ENCODE measurements around the gene PLCXD3. TPM values are rescaled to one million over a fixed set of nuclear protein-coding genes. Genes with fewer than 3 reads are reported as not detected.

The PLCXD3 gene
- total RNA-seq, 1 experiment from 2014 or later: not detected

- H3K27ac Mint-ChIP-seq (ENCODE audit: low read depth, unreplicated experiment): no peak overlapping the region
- no peaks in the 10 kb centered on the region for H3K4me1 Mint-ChIP-seq (ENCODE audit: insufficient read depth, unreplicated experiment)
- intact Hi-C loops (cut with micrococcal nuclease): loop anchor here (1.0 kb wide), 5 partner anchors 249 to 573 kb away; no protein-coding TSS in a partner anchor
- BruUV-seq (replicated peaks): no TSS peak
- POLR2A ChIA-PET: interaction anchor here (0.6 to 1.0 kb wide), 3 partner anchors 18 to 567 kb away, joined by 3 to 4 read pairs (median 4); no protein-coding TSS in a partner anchor
- peaks cover 18% of the 10 kb centered on the region for H3K27me3 Mint-ChIP-seq (ENCODE audit: insufficient read depth, unreplicated experiment)
- peak; percentile 69 for DNase-seq (ENCODE audit: unreplicated experiment)
- TF ChIP-seq CTCF (IDR thresholded peaks at IDR 0.05; ENCODE audit: unreplicated experiment): peak; percentile 60
- no peaks in the 10 kb centered on the region for H3K9me3 Mint-ChIP-seq (ENCODE audit: unreplicated experiment)
- H3K36me3 Mint-ChIP-seq (ENCODE audit: insufficient read depth, unreplicated experiment): no peaks in the 10 kb centered on the region
- CTCF ChIA-PET: interaction anchor here (0.6 to 3.4 kb wide), 41 partner anchors 9 to 1757 kb away, joined by 3 to 39 read pairs (median 4); no protein-coding TSS in a partner anchor
- H3K4me3 Mint-ChIP-seq (ENCODE audit: unreplicated experiment): no peak overlapping the region
Measured at GRCh38 chr5:41270423-41271251, 239.8 kb downstream of the PLCXD3 start.

- no peak for DNase-seq (ENCODE audit: unreplicated experiment)
- Mint-ChIP-seq H3K36me3 (ENCODE audit: insufficient read depth, unreplicated experiment) (no peaks in the 10 kb centered on the region), H3K4me1 (ENCODE audit: insufficient read depth, unreplicated experiment) (no peaks in the 10 kb centered on the region), H3K4me3 (ENCODE audit: unreplicated experiment) (no peak overlapping the region), H3K9me3 (ENCODE audit: unreplicated experiment) (no peaks in the 10 kb centered on the region), H3K27me3 (ENCODE audit: insufficient read depth, unreplicated experiment) (peaks cover 3% of the 10 kb centered on the region), H3K27ac (ENCODE audit: low read depth, unreplicated experiment) (no peak overlapping the region)
- no TSS peak for BruUV-seq (replicated peaks)
- intact Hi-C loops (cut with micrococcal nuclease): no loop called here
- ChIA-PET POLR2A (interaction anchor here (0.6 to 0.8 kb wide), 2 partner anchors 10 to 366 kb away, joined by 3 to 4 read pairs; no protein-coding TSS in a partner anchor), CTCF (interaction anchor here (0.6 to 3.4 kb wide), 10 partner anchors 10 to 1121 kb away, joined by 4 to 18 read pairs (median 7); no protein-coding TSS in a partner anchor)
- no peak for TF ChIP-seq CTCF (IDR thresholded peaks at IDR 0.05; ENCODE audit: unreplicated experiment)
Measured at GRCh38 chr5:41268894-41269293, 241.5 kb downstream of the PLCXD3 start.

- CTCF ChIA-PET: interaction anchor here (0.6 to 0.8 kb wide), 3 partner anchors 140 to 191 kb away, joined by 3 read pairs; no protein-coding TSS in a partner anchor
- H3K4me1 Mint-ChIP-seq (ENCODE audit: insufficient read depth, unreplicated experiment): no peaks in the 10 kb centered on the region
- no peaks in the 10 kb centered on the region for H3K9me3 Mint-ChIP-seq (ENCODE audit: unreplicated experiment)
- TF ChIP-seq CTCF (IDR thresholded peaks at IDR 0.05; ENCODE audit: unreplicated experiment): no peak
- POLR2A ChIA-PET: no interaction called here
- BruUV-seq (replicated peaks): no TSS peak
- DNase-seq (ENCODE audit: unreplicated experiment): no peak
- intact Hi-C loops (cut with micrococcal nuclease): no loop called here
- H3K27ac Mint-ChIP-seq (ENCODE audit: low read depth, unreplicated experiment): no peak overlapping the region
- no peaks in the 10 kb centered on the region for H3K36me3 Mint-ChIP-seq (ENCODE audit: insufficient read depth, unreplicated experiment)
- no peak overlapping the region for H3K4me3 Mint-ChIP-seq (ENCODE audit: unreplicated experiment)
- H3K27me3 Mint-ChIP-seq (ENCODE audit: insufficient read depth, unreplicated experiment): peaks cover 26% of the 10 kb centered on the region
Measured at GRCh38 chr5:41266377-41266776, 244.0 kb downstream of the PLCXD3 start.

GRCh38 chr5:41264019-41264418 lies 246.4 kb downstream of the PLCXD3 start:
- intact Hi-C loops (cut with micrococcal nuclease): no loop called here
- no peak for DNase-seq (ENCODE audit: unreplicated experiment)
- ChIA-PET POLR2A (no interaction called here), CTCF (interaction anchor here (1.0 kb wide), 1 partner anchor 359 kb away, joined by 3 read pairs; no protein-coding TSS in a partner anchor)
- no peak overlapping the region for H3K4me3 Mint-ChIP-seq (ENCODE audit: unreplicated experiment)
- H3K36me3 Mint-ChIP-seq (ENCODE audit: insufficient read depth, unreplicated experiment): no peaks in the 10 kb centered on the region
- H3K4me1 Mint-ChIP-seq (ENCODE audit: insufficient read depth, unreplicated experiment): no peaks in the 10 kb centered on the region
- no peak overlapping the region for H3K27ac Mint-ChIP-seq (ENCODE audit: low read depth, unreplicated experiment)
- no TSS peak for BruUV-seq (replicated peaks)
- H3K27me3 Mint-ChIP-seq (ENCODE audit: insufficient read depth, unreplicated experiment): peaks cover 26% of the 10 kb centered on the region
- H3K9me3 Mint-ChIP-seq (ENCODE audit: unreplicated experiment): no peaks in the 10 kb centered on the region
- no peak for TF ChIP-seq CTCF (IDR thresholded peaks at IDR 0.05; ENCODE audit: unreplicated experiment)

All from MCF 10A (cell line).